HG03571 (cell line): ENCODE measurements around the gene GTSE1.
"Not testable (repeated sequence)": the region's sequence is repeated elsewhere in the genome, so short reads cannot be mapped to it uniquely, and the experiment has no call there.

Experiments used
- ATAC-seq: cut with Tn5 transposase; IDR thresholded peaks from one replicate; pipeline ENCODE4 v1.9.1; 2021; ENCODE audit not compliant: unreplicated experiment

GTSE1 gene

GRCh38 chr22:46293577-46294260, 3.0 kb upstream of the GTSE1 start:
- ATAC-seq, result no peak

GRCh38 chr22:46294784-46295183, 1.9 kb upstream of the GTSE1 start:
- ATAC-seq, result no peak

- ATAC-seq, result no peak
Observed at GRCh38 chr22:46295277-46295971, 1.2 kb upstream of the GTSE1 start.

- ATAC-seq, result peak; percentile 23
Observed at GRCh38 chr22:46297151-46297812, 612 bp downstream of the GTSE1 start.

- no peak for ATAC-seq
Observed at GRCh38 chr22:46299101-46299500, 2.4 kb downstream of the GTSE1 start.

GRCh38 chr22:46300491-46300890, 3.8 kb downstream of the GTSE1 start:
- no peak for ATAC-seq

GRCh38 chr22:46303347-46303965, 6.8 kb downstream of the GTSE1 start:
- ATAC-seq, result no peak

- ATAC-seq, result no peak
Observed at GRCh38 chr22:46308283-46308988, 11.8 kb downstream of the GTSE1 start.

- ATAC-seq, result no peak
Observed at GRCh38 chr22:46309526-46310085, 12.9 kb downstream of the GTSE1 start.

- ATAC-seq, result no peak
Observed at GRCh38 chr22:46312056-46312455, 15.4 kb downstream of the GTSE1 start.

GRCh38 chr22:46312848-46313247, 16.2 kb downstream of the GTSE1 start:
- ATAC-seq, result not testable (repeated sequence)

GRCh38 chr22:46315976-46316375, 19.3 kb downstream of the GTSE1 start:
- no peak for ATAC-seq

GRCh38 chr22:46317646-46318045, 21.0 kb downstream of the GTSE1 start:
- no peak for ATAC-seq

- no peak for ATAC-seq
Observed at GRCh38 chr22:46318576-46318975, 21.9 kb downstream of the GTSE1 start.

- no peak for ATAC-seq
Observed at GRCh38 chr22:46319319-46319718, 22.6 kb downstream of the GTSE1 start.

- ATAC-seq, result no peak
Observed at GRCh38 chr22:46320166-46320710, 23.6 kb downstream of the GTSE1 start.

- no peak for ATAC-seq
Observed at GRCh38 chr22:46320716-46321386, 24.2 kb downstream of the GTSE1 start.

- no peak for ATAC-seq
Observed at GRCh38 chr22:46322711-46323110, 26.0 kb downstream of the GTSE1 start.

- ATAC-seq, result no peak
Observed at GRCh38 chr22:46323162-46323561, 26.5 kb downstream of the GTSE1 start.
